Activated naive CD8-positive, alpha-beta T cell treated with anti-CD3 and anti-CD28 coated beads, Interleukin-2, amount 50 U/mL, for 16 hours (primary cell): ENCODE results near the gene TPD52L2.
"Not testable (repeated sequence)": the region's sequence is repeated elsewhere in the genome, so short reads cannot be mapped to it uniquely, and the experiment has no call there.

ENCODE experiments used
- DNase-seq: peaks from one replicate; pipeline ENCODE4 v3.0.0-alpha.2; 2020; ENCODE audit warnings: low read depth, low spot score

TPD52L2 gene

GRCh38 chr20:63895202-63895951, 30.3 kb downstream of the TPD52L2 start:
- DNase-seq, result no peak

GRCh38 chr20:63895952-63896263, 30.8 kb downstream of the TPD52L2 start:
- DNase-seq, result no peak

GRCh38 chr20:63896264-63897105, 31.4 kb downstream of the TPD52L2 start:
- DNase-seq, result no peak

DNA sequence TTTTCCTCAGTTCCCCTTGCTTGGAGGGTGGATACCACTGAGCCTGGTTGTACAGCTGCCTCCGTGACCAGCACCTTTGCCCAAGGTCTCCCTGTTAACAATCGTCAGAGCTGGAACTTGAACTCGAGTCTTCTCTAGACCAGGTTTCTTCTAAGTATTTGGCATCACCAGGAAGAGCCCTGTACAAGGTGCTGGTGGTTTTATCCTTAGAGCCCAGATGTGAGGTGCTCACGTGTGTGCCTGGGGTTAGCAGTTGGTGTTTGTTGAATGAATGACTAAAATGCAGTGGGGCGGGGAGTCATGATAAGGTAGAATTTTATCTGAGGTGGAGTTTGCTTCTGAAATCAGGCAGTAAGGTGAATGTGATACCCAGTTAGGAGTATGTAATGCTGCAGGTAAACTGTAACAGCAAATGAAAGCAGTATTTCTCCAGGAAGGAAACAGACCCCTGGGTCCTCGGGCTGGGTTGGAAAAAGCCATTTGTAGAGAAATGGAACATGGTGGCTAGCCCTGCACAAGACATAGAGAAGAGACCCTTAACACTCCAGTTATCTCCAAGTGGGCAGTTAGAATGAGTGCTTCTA, 33.0 kb downstream of the TPD52L2 start:
- no peak for DNase-seq

DNA sequence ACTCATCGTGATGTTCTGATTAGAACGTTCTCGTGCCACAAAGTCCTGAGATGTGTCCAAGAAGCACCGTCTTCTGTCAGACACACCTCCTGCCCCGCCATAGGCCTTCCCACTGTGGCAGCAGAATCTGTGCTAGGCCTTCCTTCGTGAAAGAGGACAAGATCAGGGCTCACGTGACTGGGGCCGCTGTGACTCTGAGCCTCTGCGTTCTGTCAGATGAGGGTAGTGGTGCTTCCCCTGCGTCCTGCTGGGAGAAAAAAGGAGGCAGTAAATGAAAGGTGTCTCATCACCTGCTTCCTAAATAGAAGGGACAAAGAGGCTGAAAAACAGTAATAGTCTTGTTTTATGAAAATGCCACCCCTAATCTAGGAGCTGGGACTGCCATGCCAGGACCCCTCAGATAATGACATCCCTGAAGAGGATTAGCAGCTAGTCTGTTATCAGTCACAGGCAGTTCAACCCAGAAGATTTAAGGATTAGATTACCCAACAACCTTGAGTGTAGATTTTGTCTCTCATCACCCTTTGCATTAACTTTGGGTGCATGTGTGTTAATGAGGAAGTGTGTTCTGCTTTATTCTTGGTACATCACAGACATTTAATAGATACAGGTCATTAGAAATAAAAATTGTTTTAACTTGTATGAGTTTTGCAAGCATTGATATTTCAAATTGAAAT, 34.0 kb downstream of the TPD52L2 start:
- DNase-seq, result no peak

DNA sequence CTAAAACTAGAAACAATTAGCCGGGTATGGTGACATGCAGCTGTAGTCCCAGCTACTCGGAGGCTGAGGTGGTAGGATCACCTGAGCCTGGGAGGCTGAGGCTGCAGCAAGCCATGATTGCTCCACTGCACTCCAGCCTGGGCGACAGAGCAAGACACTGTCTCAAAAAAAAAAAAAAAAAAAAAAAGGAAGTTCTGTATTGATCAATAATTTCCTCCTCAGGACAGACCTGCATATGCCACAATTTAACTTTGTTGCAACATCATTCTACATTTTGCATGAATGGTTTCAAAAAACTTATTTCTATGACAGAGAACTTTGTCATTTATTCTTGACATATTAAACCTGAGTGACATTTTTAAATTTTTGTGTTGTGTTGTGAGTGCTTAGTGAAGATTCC, 35.3 kb downstream of the TPD52L2 start:
- DNase-seq, result no peak

- DNase-seq, result no peak
These were observed 38.9 kb downstream of the TPD52L2 start for GRCh38 chr20:63903796-63904561.

DNA sequence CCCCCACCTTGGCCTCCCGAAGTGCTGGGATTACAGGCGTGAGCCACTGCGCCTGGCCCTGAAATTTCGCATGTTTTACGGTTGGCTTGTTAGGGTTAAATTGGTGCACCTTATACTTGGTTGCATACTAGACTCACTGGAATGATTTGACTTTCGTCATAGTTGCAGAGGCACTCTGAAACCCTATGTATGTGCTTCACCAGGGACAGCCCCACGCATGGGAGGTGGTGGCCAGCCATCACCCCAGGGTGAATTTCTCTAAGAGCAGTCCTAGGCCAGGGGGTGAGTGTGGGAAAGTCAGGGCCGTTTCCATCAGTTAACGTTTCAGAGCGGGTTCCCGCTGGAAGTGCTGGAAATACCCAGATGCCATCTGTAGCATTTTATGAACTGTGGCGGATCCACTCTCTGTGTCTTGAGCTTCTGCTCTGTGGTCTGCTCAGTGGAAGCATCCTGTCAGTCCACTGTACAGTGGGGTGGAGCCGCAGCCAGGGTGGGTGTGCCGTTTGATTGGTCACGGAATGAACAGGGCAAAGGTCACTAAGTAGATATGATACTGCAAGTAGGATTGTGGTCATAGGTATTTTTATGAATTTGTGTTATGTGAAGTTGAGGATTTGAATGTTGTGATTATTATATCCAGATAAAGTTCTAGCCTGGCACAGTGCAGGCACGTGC, 43.1 kb downstream of the TPD52L2 start:
- DNase-seq, result no peak

- no peak for DNase-seq
These were observed 46.1 kb downstream of the TPD52L2 start for GRCh38 chr20:63911176-63911575.

DNA sequence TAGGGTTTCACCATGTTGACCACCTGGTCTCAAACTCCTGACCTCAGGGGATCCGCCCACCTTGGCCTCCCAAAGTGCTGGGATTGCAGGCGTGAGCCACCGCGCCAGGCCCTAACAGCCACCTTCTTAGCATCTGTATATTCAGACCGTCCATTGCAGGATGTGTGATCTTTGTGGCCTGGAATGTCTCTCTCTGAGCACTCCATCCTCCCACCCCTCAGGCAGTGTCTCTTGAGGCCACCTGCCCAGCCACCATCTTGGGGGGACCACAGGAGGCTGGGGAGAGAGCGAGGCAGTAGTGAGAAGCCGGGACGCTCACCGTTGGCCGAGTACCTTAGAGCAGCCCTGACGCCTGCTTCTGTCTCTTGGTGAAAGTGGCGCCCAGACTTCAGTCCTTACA, 48.7 kb downstream of the TPD52L2 start:
- no peak for DNase-seq

GRCh38 chr20:63915471-63915870, 50.4 kb downstream of the TPD52L2 start:
- no peak for DNase-seq

GRCh38 chr20:63916371-63916939, 51.4 kb downstream of the TPD52L2 start:
- DNase-seq, result not testable (repeated sequence)

DNA sequence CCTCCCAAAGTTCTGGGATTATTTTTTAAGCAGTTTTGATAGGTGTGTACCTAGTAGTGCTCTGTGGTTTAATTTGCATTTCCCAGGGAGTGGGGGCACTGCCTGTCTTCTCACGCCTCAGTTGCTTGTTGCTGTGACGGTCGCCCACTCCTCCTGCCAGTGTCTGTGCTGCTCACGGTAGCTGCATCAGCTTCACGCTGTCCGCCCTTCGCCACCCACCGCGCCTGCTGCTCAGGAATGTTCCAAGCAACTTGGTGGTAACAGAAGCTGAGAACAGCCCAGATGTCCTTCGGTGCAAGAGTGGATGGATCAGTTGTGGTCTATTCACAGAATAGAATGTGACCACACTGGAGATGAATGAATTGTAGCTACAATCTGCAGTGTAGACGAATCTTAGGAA, 52.7 kb downstream of the TPD52L2 start:
- no peak for DNase-seq

DNA sequence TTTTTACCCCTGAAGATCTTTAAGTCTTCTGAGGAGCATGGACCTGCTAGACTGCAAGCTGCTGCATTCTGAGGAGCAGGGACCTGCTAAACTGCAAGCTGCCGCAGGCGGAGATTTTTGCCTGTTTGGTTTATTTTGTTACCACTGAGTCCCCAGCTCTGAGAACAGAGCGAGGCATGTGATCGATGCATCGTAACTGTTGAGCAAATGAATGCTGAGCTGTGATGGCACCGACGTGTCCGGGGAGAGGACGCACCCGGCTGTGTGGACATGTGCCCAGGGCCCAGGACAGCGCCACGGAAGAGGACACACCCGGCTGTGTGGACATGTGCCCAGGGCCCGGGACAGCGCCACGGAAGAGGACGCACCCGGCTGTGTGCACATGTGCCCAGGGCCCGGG, 54.1 kb downstream of the TPD52L2 start:
- no peak for DNase-seq

DNA sequence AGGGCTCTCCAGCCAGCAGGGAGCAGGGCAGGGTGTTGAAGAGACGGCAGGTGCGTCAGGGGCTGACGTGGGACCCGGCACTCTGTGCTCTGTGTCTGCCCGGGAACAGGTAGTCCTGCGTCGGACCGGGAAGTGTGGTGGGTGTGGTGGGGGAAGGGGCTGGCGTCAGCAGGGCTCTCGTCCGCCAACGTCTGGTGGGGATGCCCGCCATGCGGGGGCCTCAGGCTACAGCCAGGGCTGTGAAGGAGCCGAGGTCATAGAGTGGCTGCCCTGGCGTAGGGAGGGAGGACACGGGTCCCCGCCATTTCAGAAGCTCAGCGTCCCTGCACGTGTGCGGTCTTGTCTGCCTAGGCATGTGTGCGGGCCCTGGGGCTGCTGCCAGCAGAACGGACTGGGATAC, 55.2 kb downstream of the TPD52L2 start:
- no peak for DNase-seq

DNA sequence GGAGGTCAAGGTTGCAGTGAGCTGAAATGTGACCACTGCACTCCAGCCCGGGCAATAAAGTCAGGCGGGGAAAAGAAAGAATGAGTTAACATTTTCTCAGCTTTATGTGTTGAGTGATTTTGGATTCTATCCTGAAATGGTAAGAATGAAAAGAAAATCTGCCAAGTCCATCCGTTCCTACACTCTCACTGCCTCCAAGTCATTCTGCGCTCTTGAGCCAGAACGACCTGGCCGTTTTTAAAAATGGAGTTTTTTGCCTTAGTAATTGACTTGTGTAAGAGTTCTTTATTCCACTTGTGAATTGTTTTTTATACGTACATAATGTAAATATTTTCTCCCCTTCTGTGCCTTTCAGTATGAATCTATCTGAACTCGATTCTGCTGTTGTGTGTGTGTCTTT, 58.6 kb downstream of the TPD52L2 start:
- DNase-seq, result no peak

- DNase-seq, result no peak
These were observed 59.2 kb downstream of the TPD52L2 start for GRCh38 chr20:63924241-63924640.

DNA sequence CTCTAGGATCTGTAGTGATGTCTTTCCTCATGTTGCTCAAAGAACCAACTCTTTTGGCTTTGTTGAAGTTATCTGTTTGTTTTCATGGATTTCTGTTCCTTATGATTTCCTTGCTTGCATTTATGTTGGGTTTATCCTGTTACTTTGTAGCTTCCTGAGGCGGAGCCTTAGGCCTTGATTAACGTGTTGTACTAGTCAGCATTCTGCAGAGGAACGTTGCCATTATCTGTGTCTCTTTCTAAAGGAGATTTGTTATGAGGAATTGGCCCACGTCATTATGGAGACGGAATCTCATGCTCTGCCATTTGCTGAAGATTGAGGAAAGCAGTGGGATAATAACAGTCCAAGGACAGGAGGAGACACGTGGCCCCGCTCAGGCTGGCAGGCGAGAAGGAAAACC, 61.2 kb downstream of the TPD52L2 start:
- DNase-seq, result no peak

DNA sequence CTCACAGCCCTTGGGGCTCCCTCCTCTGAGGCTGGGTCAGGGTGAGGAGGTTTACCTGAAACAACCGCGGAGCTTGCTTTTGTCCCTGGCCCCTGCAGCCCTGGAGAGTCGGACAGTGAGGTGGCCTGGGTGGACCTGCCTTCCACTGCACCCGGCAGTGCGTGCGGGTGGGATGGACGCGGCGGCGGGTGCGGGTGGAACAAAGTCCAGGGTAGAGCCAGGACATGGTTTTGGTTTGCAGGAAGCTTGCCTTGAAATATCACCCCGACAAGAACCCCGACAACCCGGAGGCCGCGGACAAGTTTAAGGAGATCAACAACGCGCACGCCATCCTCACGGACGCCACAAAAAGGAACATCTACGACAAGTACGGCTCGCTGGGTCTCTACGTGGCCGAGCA, 64.0 kb downstream of the TPD52L2 start:
- DNase-seq, result no peak

- DNase-seq, result not testable (repeated sequence)
These were observed 64.4 kb downstream of the TPD52L2 start for GRCh38 chr20:63929473-63929883.
